H1 (cell line): ENCODE measurements around the gene ACTN3. TPM values are rescaled to one million over a fixed set of nuclear protein-coding genes. Genes with fewer than 3 reads are reported as not detected.

Experiments used
- CTCF ChIA-PET: fragments of 300-600 bp; sonication (Branson Sonifier 250); formaldehyde crosslinking; loops from one replicate; lab custom pipeline; 2021; ENCODE audit not compliant: partially characterized antibody; lab: Charles Lee
- POLR2A ChIA-PET: fragments of 300-600 bp; sonication (Branson Sonifier 250); formaldehyde crosslinking; loops from one replicate; lab custom pipeline; 2021; ENCODE audit warnings: inconsistent platforms; ENCODE audit not compliant: partially characterized antibody; lab: Charles Lee
- DNase-seq, 2 experiments: peaks; one replicate each; pipeline versions ENCODE4 v3.0.0 to v3.0.0-alpha.2; 2010 to 2022; ENCODE audit warnings: low spot score in 2 of 2, low read depth in 1 of 2, mixed read lengths in 1 of 2
- FAIRE-seq: peaks from 2 replicates; lab custom pipeline; 2011; peaks lifted over from hg19 to GRCh38; lab: Jason Lieb, UNC
- H2AFZ ChIP-seq: 2 replicates; pipeline ENCODE4 v1.8.1; 2012; ENCODE audit warnings: low read length, inconsistent platforms
- H2AK5ac ChIP-seq: 2 replicates; pipeline ENCODE4 v1.6.1; 2013; ENCODE audit warnings: low read depth, low read length
- H2BK120ac ChIP-seq: replicated peaks from 2 replicates; pipeline ENCODE3; 2013; ENCODE audit warnings: low read depth, low read length, inconsistent platforms
- H2BK12ac ChIP-seq: 2 replicates; pipeline ENCODE4 v1.6.1; 2013; ENCODE audit warnings: low read depth, low read length
- H2BK15ac ChIP-seq: 2 replicates; pipeline ENCODE4 v1.6.1; 2013; ENCODE audit warnings: low read length
- H2BK20ac ChIP-seq: 2 replicates; pipeline ENCODE4 v1.6.1; 2013; ENCODE audit warnings: low read length
- H2BK5ac ChIP-seq: 2 replicates; pipeline ENCODE4 v1.6.1; 2013; ENCODE audit warnings: low read depth, low read length
- H3K14ac ChIP-seq: 2 replicates; pipeline ENCODE4 v1.6.1; 2013; ENCODE audit warnings: inconsistent platforms; ENCODE audit not compliant: insufficient read length
- H3K18ac ChIP-seq: 2 replicates; pipeline ENCODE4 v1.6.1; 2013; ENCODE audit warnings: low read length; ENCODE audit errors: extremely low read depth
- H3K23ac ChIP-seq: 2 replicates; pipeline ENCODE4 v1.6.1; 2013; ENCODE audit warnings: inconsistent platforms; ENCODE audit not compliant: insufficient read length
- H3K23me2 ChIP-seq: 2 replicates; pipeline ENCODE4 v1.6.1; 2013; ENCODE audit warnings: low read depth, low read length
- H3K27ac ChIP-seq: 2 replicates; pipeline ENCODE4 v1.6.1; 2011; ENCODE audit warnings: low read depth, low read length, inconsistent platforms
- H3K27me3 ChIP-seq, 4 experiments: replicated peaks in 1 of 4; 1 replicate in 1 of 4; 2 replicates in 3 of 4; pipeline versions ENCODE4 v1.6.1 to v1.8.1; 2011 to 2013; ENCODE audit warnings: low read length in 3 of 4, mild to moderate bottlenecking in 3 of 4, inconsistent platforms in 2 of 4, mixed read lengths in 2 of 4, moderate library complexity in 1 of 4; ENCODE audit not compliant: control insufficient read depth in 3 of 4, insufficient read depth in 3 of 4; ENCODE audit errors: extremely low read depth in 1 of 4
- H3K36me3 ChIP-seq, 4 experiments: 2 replicates each; pipeline versions ENCODE4 v1.6.1 to v1.8.1; 2011 to 2013; ENCODE audit warnings: mild to moderate bottlenecking in 4 of 4, low read length in 3 of 4, moderate library complexity in 2 of 4, control low read depth in 1 of 4, inconsistent platforms in 1 of 4; ENCODE audit not compliant: insufficient read depth in 4 of 4, control insufficient read depth in 2 of 4
- H3K4ac ChIP-seq: replicated peaks from 2 replicates; pipeline ENCODE3; 2013; ENCODE audit warnings: low read length, low read depth, mixed read lengths, inconsistent platforms; ENCODE audit not compliant: insufficient read length
- H3K4me1 ChIP-seq, 4 experiments: replicated peaks in 1 of 4; 1 replicate in 1 of 4; 2 replicates in 3 of 4; pipeline versions ENCODE4 v1.6.1 to v1.8.1; 2011 to 2013; ENCODE audit warnings: low read length in 3 of 4, inconsistent platforms in 2 of 4, mixed read lengths in 1 of 4; ENCODE audit not compliant: insufficient read depth in 4 of 4, control insufficient read depth in 3 of 4
- H3K4me2 ChIP-seq, 2 experiments: 2 replicates each; pipeline versions ENCODE4 v1.6.1 to v1.8.1; 2011 to 2013; ENCODE audit warnings: low read depth in 2 of 2, low read length in 2 of 2, control low read depth in 1 of 2, inconsistent platforms in 1 of 2, mild to moderate bottlenecking in 1 of 2; ENCODE audit not compliant: insufficient read depth in 1 of 2
- H3K4me3 ChIP-seq, 4 experiments: fragments of 200-600, 300-600 bp in 1 of 4; sonication (generic), shearing (Covaris generic), sonication (Bioruptor Twin) in 1 of 4; 2 replicates each; pipeline versions ENCODE4 v1.5.1 to v1.8.1; 2011 to 2016; ENCODE audit warnings: low read length in 4 of 4, low read depth in 3 of 4, control low read depth in 2 of 4, inconsistent platforms in 2 of 4, mild to moderate bottlenecking in 2 of 4, mixed read lengths in 1 of 4, moderate library complexity in 1 of 4; ENCODE audit not compliant: insufficient read depth in 2 of 4; ENCODE audit errors: extremely low read depth in 1 of 4
- H3K56ac ChIP-seq: replicated peaks from 2 replicates; pipeline ENCODE3; 2013; ENCODE audit warnings: low read depth, mild to moderate bottlenecking, mixed read lengths, low read length, inconsistent platforms; ENCODE audit not compliant: insufficient read length
- H3K79me1 ChIP-seq: 2 replicates; pipeline ENCODE4 v1.6.1; 2013; ENCODE audit warnings: low read depth, low read length, control low read depth
- H3K79me2 ChIP-seq, 2 experiments: 2 replicates each; pipeline versions ENCODE4 v1.6.1 to v1.8.1; 2012 to 2013; ENCODE audit warnings: low read length in 2 of 2, mild to moderate bottlenecking in 2 of 2, inconsistent platforms in 1 of 2; ENCODE audit not compliant: insufficient read depth in 2 of 2, control insufficient read depth in 1 of 2
- H3K9ac ChIP-seq, 4 experiments: replicated peaks in 1 of 4; 1 replicate in 1 of 4; 2 replicates in 3 of 4; pipeline versions ENCODE4 v1.6.1 to v1.8.1; 2011 to 2013; ENCODE audit warnings: low read depth in 3 of 4, low read length in 3 of 4, control low read depth in 2 of 4, mild to moderate bottlenecking in 2 of 4, moderate library complexity in 2 of 4, inconsistent platforms in 1 of 4; ENCODE audit errors: extremely low read depth in 1 of 4
- H3K9me3 ChIP-seq, 2 experiments: 2 replicates each; pipeline versions ENCODE4 v1.6.1 to v1.8.1; 2012 to 2013; ENCODE audit warnings: mild to moderate bottlenecking in 2 of 2, moderate library complexity in 2 of 2, control low read depth in 1 of 2, inconsistent platforms in 1 of 2, low read depth in 1 of 2, low read length in 1 of 2, mixed read lengths in 1 of 2; ENCODE audit not compliant: insufficient read depth in 2 of 2
- H4K20me1 ChIP-seq, 2 experiments: replicated peaks in 1 of 2; 2 replicates each; pipeline versions ENCODE3 to v1.8.1; 2011 to 2013; ENCODE audit warnings: inconsistent platforms in 2 of 2, low read length in 2 of 2, mild to moderate bottlenecking in 1 of 2; ENCODE audit not compliant: insufficient read depth in 2 of 2, control insufficient read depth in 1 of 2
- H4K5ac ChIP-seq: 2 replicates; pipeline ENCODE4 v1.6.1; 2013; ENCODE audit warnings: low read length, low read depth, mixed read lengths, inconsistent platforms; ENCODE audit not compliant: insufficient read length
- H4K8ac ChIP-seq: 2 replicates; pipeline ENCODE4 v1.8.0; 2013; ENCODE audit warnings: mild to moderate bottlenecking, moderate library complexity, low read length, inconsistent platforms; ENCODE audit not compliant: insufficient read depth; ENCODE audit errors: extremely low read depth
- H4K91ac ChIP-seq: replicated peaks from 2 replicates; pipeline ENCODE3; 2013; ENCODE audit warnings: low read length, mixed read lengths, inconsistent platforms; ENCODE audit not compliant: insufficient read length
- BRCA1 ChIP-seq: IDR thresholded peaks from 2 replicates; pipeline ENCODE4 v1.6.1; 2012; ENCODE audit warnings: low read depth, low read length, improper control_type of control experiment
- EZH2 ChIP-seq: fragments of 200-600 bp; sonication (generic); IDR thresholded peaks from 2 replicates; pipeline ENCODE4 v1.7.1; 2012; ENCODE audit warnings: low read depth, mild to moderate bottlenecking, moderate library complexity, low read length, inconsistent platforms; ENCODE audit not compliant: severe bottlenecking
- MAFK ChIP-seq: IDR thresholded peaks from 2 replicates; pipeline ENCODE4 v1.6.1; 2012; ENCODE audit warnings: low read depth, mild to moderate bottlenecking, improper control_type of control experiment, low read length
- POLR2A ChIP-seq, 2 experiments: IDR thresholded peaks; 1 replicate in 1 of 2; 2 replicates in 1 of 2; pipeline ENCODE4 v1.6.1; 2011; ENCODE audit warnings: low read depth in 2 of 2, low read length in 2 of 2, mild to moderate bottlenecking in 2 of 2; ENCODE audit errors: control extremely low read depth in 1 of 2
- TBP ChIP-seq: IDR thresholded peaks from 2 replicates; pipeline ENCODE4 v1.6.1; 2011; ENCODE audit warnings: low read depth, low read length, improper control_type of control experiment
- TCF12 ChIP-seq: IDR thresholded peaks from 2 replicates; pipeline ENCODE4 v1.6.1; 2011; ENCODE audit warnings: low read depth, mild to moderate bottlenecking, low read length
- ZNF274 ChIP-seq: IDR thresholded peaks from 2 replicates; pipeline ENCODE4 v1.7.0; 2012; ENCODE audit warnings: low read length, borderline replicate concordance; ENCODE audit errors: extremely low read depth
- WGBS, 2 experiments: shearing (Covaris generic) in 1 of 2; methylation state at CpG; one replicate each; pipeline versions ENCODE4 v1.1.6 to v1.1.7; 2013 to 2015; ENCODE audit warnings: low lambda C conversion rate in 2 of 2, mixed read lengths in 2 of 2, inconsistent platforms in 1 of 2, low coverage in 1 of 2, missing lambda C conversion rate in 1 of 2; ENCODE audit not compliant: insufficient replicate concordance in 2 of 2, insufficient coverage in 1 of 2, insufficient read length in 1 of 2; ENCODE audit errors: extremely low coverage in 1 of 2, missing lambda C conversion rate in 1 of 2; 5-methylcytosine and 5-hydroxymethylcytosine counted together
- polyA plus RNA-seq, 7 experiments: library from polyadenylated mRNA; depleted of rRNA in 3 of 7; stranded (reverse) in 5 of 7; unstranded in 2 of 7; fragments of >200 nt in 5 of 7; fragments of 200-250 nt in 2 of 7; gene quantifications; 1 replicate in 5 of 7; 2 replicates in 1 of 7; 4 replicates in 1 of 7; pipeline versions ENCODE4 v1.2.1 to v1.2.3, GENCODE V29; 2011 to 2013; ENCODE audit warnings: missing spikeins in 2 of 7, mixed read lengths in 2 of 7
- total RNA-seq: library from RNA; stranded (reverse); fragmentation: NEBNext Ultra II Directional; extraction: Animal tissue kit (Norgen Biotek cat#: 25700); gene quantifications from 2 replicates; pipeline ENCODE4 v1.2.1, GENCODE V29; 2021
- TF ChIP-seq, protein P1 (sequence below), 3 experiments: IDR thresholded peaks; 1 replicate in 2 of 3; 2 replicates in 1 of 3; pipeline versions ENCODE4 v1.5.1 to v1.6.1; 2011; ENCODE audit warnings: low read length in 3 of 3, mild to moderate bottlenecking in 3 of 3, inconsistent platforms in 2 of 3, low read depth in 1 of 3, moderate library complexity in 1 of 3; ENCODE audit not compliant: insufficient read depth in 1 of 3; ENCODE audit errors: control extremely low read depth in 1 of 3

Gene ACTN3
- total and polyA plus RNA-seq, 2 of the 8 experiments (the other 6 are each of a cell fraction or from before 2014, with no cell fraction given), result 30.8 to 36.7 TPM

DNA sequence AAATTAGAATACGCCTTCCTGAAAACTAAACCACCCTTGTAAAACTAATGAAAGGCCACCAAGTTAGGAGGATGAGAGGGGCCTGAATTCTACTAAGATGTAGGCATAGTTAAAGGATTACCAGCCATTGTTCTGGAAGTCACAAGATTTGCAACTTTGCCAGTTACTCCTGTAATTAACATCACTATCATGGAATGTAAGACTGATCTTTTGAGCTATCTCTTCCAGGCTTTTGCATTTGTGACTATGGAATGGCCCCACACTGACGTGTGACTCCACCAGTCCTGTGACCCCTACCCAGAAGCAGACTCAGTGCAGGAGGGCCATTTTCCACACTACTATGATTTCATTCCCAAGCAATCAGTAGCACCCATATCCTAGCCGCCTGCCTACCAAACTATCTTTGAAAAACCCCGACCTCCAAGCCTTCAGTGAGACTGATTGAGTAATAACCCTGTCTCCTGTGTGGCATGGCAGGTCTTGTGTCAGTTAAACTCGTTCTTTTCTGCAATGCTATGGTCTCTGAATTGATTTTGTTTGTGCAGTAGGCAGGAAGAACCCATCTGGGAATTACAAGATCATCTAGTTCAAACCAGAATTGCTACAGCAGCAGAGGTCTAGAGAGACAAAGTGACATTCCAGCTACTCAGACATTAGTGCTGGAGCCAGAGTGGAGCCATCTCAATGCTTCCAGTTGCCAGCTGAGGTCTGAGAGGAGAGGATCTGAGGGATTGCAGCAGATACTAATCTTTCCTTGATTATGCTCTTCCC lies 23.6 kb downstream of the ACTN3 start:
- Histone ChIP-seq H2BK15ac (peak overlapping the region; percentile 35; the same call in 1 of the 2 replicates), H2AK5ac (0 out of 2 replicates have a peak overlapping the region, but pooled peaks have one; percentile 40), H2BK20ac (peak overlapping the region; percentile 91), H3K23ac (no peak overlapping the region), H3K4me2 (peak overlapping the region; percentile 43 to 54), H3K9me3 (peaks cover 6 to 7% of the 10 kb centered on the region in 2 experiments; a peak in 2 of 4 replicates), H3K27ac (peak overlapping the region; percentile 88), H3K4me1 (peaks cover 11 to 20% (median 14%) of the 10 kb centered on the region in 4 experiments; a peak in 6 of 7 replicates), H3K79me1 (no peaks in the 10 kb centered on the region), H3K23me2 (no peaks in the 10 kb centered on the region), H3K9ac (peak overlapping the region in 2 of 4 experiments; percentile 25 to 36; a peak in 4 of 7 replicates), H3K14ac (no peak overlapping the region), H4K20me1 (no peaks in the 10 kb centered on the region), H3K36me3 (no peaks in the 10 kb centered on the region), H4K5ac (peak overlapping the region; percentile 51), H3K18ac (peak overlapping the region; percentile 65; the same call in 1 of the 2 replicates), H4K91ac (peak overlapping the region; percentile 26), H2AFZ (peak overlapping the region; percentile 23; the same call in 1 of the 2 replicates), H2BK5ac (peak overlapping the region; percentile 62; the same call in 1 of the 2 replicates), H4K8ac (no peak overlapping the region), H3K4me3 (peak overlapping the region in 1 of 4 experiments; percentile 19; a peak in 1 of 8 replicates), H2BK12ac (peak overlapping the region; percentile 42), H3K27me3 (no peaks in the 10 kb centered on the region), H3K56ac (no peak overlapping the region), H2BK120ac (peak overlapping the region; percentile 75), H3K79me2 (no peaks in the 10 kb centered on the region), H3K4ac (no peak overlapping the region)
- FAIRE-seq (peak; percentile 92), DNase-seq (no peak)
- CTCF ChIA-PET, result interaction anchor here (0.6 to 4.6 kb wide), 8 partner anchors 9 to 207 kb away, joined by 3 to 46 read pairs (median 4); partner anchors contain the start of genes ACTN3, CCDC87, CCS and ZDHHC24
- 46% methylated on average over 5 of the region's 5 CpGs; no CpG with 5 or more reads in 1 of the 2 experiments for WGBS, 2 experiments
- POLR2A ChIA-PET, result interaction anchor here (0.6 to 4.8 kb wide), 17 partner anchors 8 to 278 kb away, joined by 3 to 51 read pairs (median 4); partner anchors contain the start of genes ACTN3, CCDC87, CCS and DPP3
- TF ChIP-seq EZH2 (no peak), TBP (no peak; the same call in 1 of the 2 replicates), BRCA1 (no peak), TCF12 (no peak), MAFK (no peak), POLR2A (IDR thresholded peaks at IDR 0.05; ENCODE audit: control extremely low read depth in 1 of 2, low read depth in 2 of 2, low read length in 2 of 2) (peak in 1 of 2 experiments; percentile 51; a peak in 2 of 3 replicates), ZNF274 (no peak)
- TF ChIP-seq, protein P1, sequence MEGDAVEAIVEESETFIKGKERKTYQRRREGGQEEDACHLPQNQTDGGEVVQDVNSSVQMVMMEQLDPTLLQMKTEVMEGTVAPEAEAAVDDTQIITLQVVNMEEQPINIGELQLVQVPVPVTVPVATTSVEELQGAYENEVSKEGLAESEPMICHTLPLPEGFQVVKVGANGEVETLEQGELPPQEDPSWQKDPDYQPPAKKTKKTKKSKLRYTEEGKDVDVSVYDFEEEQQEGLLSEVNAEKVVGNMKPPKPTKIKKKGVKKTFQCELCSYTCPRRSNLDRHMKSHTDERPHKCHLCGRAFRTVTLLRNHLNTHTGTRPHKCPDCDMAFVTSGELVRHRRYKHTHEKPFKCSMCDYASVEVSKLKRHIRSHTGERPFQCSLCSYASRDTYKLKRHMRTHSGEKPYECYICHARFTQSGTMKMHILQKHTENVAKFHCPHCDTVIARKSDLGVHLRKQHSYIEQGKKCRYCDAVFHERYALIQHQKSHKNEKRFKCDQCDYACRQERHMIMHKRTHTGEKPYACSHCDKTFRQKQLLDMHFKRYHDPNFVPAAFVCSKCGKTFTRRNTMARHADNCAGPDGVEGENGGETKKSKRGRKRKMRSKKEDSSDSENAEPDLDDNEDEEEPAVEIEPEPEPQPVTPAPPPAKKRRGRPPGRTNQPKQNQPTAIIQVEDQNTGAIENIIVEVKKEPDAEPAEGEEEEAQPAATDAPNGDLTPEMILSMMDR (IDR thresholded peaks at IDR 0.05; ENCODE audit: control extremely low read depth in 1 of 3, insufficient read depth in 1 of 3, low read depth in 1 of 3, low read length in 3 of 3), result no peak
